Retinal pigment epithelial cell (primary cell): ENCODE data around the gene POP5.
A peak's percentile ranks its signal among the peaks of the same experiment; 100 is the strongest.
"Not testable (repeated sequence)": the region's sequence is repeated elsewhere in the genome, so short reads cannot be mapped to it uniquely, and the experiment has no call there.

Experiments
- DNase-seq: peaks from one replicate; pipeline ENCODE4 v3.0.0-alpha.2; 2010; ENCODE audit warnings: low read depth
- H3K4me3 ChIP-seq: 2 replicates; pipeline ENCODE4 v1.5.1; 2011; ENCODE audit warnings: mild to moderate bottlenecking, low read length, control low read depth, moderate library complexity
- TF ChIP-seq, protein P1 (sequence below): conservative IDR thresholded peaks from 2 replicates; pipeline ENCODE4 v1.5.1; 2011; ENCODE audit warnings: low read depth, low read length, control low read depth, inconsistent platforms

Gene POP5

DNA sequence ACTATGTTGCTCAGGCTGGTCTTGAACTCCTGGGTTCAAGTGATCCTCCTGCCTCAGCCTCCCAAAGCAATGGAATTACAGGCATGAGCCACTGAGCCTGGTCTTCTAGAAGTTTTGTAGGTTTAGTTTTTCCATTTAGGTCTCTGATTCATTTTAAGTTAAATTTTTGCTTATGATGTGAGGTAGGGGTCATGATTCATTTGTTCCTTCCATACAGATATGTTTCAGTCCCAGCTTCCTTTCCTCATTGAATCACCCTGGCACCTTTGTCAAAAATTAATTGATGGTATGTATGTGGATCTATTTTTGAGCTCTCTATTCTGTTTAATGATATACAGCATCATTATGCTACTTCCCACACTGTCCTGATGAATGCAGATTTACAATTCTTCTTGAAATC is 33.6 kb upstream of the POP5 start:
- no peak for DNase-seq
- H3K4me3 ChIP-seq, result no peak overlapping the region
- TF ChIP-seq, protein P1, sequence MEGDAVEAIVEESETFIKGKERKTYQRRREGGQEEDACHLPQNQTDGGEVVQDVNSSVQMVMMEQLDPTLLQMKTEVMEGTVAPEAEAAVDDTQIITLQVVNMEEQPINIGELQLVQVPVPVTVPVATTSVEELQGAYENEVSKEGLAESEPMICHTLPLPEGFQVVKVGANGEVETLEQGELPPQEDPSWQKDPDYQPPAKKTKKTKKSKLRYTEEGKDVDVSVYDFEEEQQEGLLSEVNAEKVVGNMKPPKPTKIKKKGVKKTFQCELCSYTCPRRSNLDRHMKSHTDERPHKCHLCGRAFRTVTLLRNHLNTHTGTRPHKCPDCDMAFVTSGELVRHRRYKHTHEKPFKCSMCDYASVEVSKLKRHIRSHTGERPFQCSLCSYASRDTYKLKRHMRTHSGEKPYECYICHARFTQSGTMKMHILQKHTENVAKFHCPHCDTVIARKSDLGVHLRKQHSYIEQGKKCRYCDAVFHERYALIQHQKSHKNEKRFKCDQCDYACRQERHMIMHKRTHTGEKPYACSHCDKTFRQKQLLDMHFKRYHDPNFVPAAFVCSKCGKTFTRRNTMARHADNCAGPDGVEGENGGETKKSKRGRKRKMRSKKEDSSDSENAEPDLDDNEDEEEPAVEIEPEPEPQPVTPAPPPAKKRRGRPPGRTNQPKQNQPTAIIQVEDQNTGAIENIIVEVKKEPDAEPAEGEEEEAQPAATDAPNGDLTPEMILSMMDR, result no peak

DNA sequence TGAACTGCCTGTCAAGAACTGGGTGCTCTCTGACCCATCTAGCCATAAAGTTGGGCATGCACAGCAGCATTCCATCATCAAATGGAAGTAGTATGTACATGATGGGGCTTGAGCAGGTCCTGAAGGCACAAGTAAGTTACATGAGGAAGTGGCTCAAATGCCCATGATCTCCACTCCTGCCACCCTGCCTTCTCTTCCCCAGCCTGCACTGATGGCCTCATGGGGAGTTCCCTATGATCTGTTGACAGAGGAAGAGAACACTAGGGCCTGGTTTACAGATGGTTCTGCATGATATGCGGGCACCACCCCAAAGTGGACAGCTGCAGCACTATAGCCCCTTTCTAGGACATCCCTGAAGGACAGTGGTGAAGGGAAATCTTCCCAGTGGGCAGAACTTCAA is 30.3 kb upstream of the POP5 start:
- DNase-seq, H3K4me3 ChIP-seq: not testable (repeated sequence)

DNA sequence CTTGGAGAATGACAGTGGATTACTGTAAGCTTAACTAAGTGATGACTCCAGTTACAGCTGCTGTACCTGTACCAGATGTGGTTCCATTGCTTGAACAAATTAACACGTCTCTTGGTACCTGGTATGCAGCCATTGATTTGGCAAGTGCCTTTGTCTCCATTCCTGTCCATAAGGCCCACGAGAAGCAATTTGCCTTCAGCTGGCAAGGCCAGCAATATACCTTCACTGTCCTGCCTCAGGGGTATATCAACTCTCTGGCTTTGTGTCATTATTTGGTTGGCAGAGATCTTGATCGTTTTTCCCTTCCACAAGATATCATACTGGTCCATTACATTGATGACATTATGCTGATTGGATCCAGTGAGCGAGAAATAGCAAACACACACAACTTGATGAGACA is 29.4 kb upstream of the POP5 start:
- H3K4me3 ChIP-seq, result no peak overlapping the region
- TF ChIP-seq, protein P1, result no peak
- no peak for DNase-seq

DNA sequence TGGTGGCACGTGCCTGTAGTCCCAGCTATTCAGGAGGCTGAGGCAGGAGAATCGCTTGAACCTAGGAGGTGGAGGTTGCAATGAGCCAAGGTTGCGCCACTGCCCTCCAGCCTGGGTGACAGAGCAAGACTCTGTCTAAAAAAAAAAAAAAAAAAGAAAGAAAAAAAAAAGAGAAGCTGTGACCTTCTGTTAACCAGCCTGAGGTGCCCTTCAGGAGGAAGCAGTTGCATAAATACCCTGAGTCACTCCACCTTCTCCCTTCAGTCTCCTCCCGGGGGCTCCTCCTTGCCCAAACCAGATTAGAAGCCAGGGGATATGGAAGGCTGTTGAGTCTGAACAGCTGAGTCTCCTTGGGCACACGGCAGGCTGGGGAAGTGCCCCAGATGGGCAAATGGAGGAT is 21.2 kb upstream of the POP5 start:
- DNase-seq, H3K4me3 ChIP-seq: not testable (repeated sequence)

DNA sequence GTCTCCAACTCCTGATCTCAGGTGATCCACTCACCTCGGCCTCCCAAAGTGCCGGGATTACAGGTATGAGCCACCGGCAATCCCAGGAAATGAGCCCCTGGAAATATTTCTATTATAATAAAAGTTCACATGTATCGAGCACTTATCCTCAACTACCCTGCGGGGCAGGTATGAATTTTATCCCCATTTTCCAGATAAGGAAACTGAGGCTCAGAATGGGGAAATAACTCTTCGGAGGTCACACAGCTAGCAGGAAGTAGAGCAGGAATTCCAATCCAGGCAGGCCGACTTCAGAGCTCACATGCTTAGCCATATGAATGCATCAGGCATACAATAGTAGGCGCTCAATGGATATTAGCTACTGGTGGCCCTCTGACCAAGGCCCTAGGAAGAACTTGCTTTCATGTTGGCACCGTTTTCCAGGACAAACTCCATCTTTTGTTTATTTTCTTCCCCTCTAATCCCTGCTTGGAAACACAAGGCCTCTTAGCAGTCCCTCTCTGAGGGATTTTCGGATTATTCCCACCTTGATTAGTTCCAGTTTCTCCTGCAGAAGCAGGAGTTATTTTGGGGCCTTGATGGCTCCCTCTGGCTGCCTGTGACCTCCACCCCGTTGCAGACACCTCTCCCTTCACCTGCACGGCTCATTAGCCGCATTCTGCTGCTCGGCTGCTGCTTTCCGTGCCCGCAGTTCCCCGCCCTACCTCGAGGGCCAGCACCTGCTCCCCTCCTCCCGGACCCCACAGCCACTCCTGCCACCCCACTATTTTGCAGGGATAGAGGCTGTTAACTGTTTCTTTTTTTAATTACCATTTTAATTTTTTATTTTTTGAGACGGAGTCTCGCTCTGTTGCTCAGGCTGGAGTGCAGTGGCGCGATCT is 18.7 kb upstream of the POP5 start:
- DNase-seq, result no peak
- no peak overlapping the region for H3K4me3 ChIP-seq
- TF ChIP-seq, protein P1, result no peak

DNA sequence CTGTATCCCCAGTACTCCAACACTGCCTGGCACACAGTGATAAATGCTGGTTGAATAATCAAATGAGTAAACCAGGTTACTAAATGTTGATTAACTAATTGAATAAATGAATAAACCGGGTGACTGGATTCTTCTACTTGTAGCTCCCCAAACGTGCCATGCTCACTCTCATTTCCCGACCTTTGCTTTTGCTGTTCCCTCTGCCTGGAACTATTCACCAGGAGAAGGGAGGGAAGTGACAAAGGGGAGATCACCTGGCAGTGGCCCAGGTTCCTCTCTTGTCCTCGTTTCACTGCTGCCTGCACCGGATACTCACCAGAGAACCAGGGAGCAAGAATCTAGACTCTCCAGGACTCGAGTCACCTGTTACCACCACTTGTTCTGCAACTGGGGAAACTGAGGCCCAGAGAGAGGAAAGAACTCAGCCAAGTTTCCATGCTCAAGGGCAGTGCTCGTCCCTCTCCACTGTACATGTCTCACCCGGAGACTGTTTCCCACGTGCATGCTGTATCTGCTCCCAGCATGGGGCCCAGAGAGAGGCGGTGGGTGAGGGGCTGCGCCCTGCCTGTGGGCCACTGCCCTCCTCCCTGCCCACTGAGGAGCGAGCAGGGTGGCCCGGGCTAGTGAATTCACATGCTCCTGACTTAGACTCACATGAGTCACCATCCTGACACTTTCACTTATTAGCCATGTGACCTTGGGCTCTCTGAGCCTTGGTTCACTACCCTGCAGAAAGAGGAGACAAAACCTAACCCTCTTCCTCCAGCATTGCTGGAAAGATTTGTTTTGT is 17.7 kb upstream of the POP5 start:
- TF ChIP-seq, protein P1, result no peak
- peak; percentile 57 for DNase-seq
- no peak overlapping the region for H3K4me3 ChIP-seq

DNA sequence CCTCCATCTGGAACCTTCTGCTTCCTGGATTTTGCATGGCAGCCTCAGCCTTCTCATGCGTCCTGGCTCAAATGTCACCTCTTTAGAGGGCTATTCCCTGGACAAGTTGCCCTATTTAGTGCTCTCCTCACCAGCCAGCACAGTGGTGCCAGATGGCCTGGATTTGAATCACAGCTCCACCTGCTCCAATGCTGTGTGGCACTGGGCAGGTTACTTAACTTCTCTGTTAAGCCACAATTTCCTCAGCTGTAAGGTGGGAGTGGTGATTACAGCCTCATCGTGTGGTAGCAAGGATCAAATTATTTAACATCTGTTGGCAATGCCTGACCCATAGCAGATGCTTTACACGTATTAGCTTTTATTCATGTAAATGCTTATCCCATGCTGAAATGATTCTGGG is 16.7 kb upstream of the POP5 start:
- no peak for DNase-seq

More for the DNA sequence above, 16.7 kb upstream of the POP5 start:
- TF ChIP-seq, protein P1, result no peak
- H3K4me3 ChIP-seq, result no peak overlapping the region
